GM12878 (cell line): ENCODE data around the gene TMEM9B. TPM values are rescaled to one million over a fixed set of nuclear protein-coding genes. Genes with fewer than 3 reads are reported as not detected.

Experiments used
- ATAC-seq: fragments of 200-7000 bp; cut with Tn5 transposase; 3 replicates; pipeline ENCODE4 v1.9.1; 2020; ENCODE audit warnings: mild to moderate bottlenecking, moderate library complexity
- BruUV-seq: library from RNA; stranded (reverse); fragments of 400-500 nt; replicated peaks from 2 replicates; lab custom pipeline; 2021; lab: Mats Ljungman, UMichigan
- CTCF ChIA-PET: fragments of 300-600 bp; sonication (Branson Sonifier 250); formaldehyde crosslinking; extraction: SDS; loops from one replicate; lab custom pipeline; 2021; ENCODE audit warnings: inconsistent platforms; lab: Yijun Ruan, JAX
- POLR2A ChIA-PET: fragments of 350-600 bp; formaldehyde crosslinking; extraction: SDS; loops from one replicate; lab custom pipeline; 2021; ENCODE audit warnings: inconsistent platforms; lab: Charles Lee
- RAD21 ChIA-PET: fragments of 300-600 bp; sonication (Branson Sonifier 250); formaldehyde crosslinking; loops from one replicate; lab custom pipeline; 2023; ENCODE audit warnings: antibody characterized with exemption; ENCODE audit not compliant: unreplicated experiment; lab: Charles Lee
- SMC1A ChIA-PET: fragments of 300-600 bp; sonication (Branson Sonifier 250); formaldehyde crosslinking; loops from one replicate; lab custom pipeline; 2023; ENCODE audit not compliant: unreplicated experiment, uncharacterized antibody; lab: Charles Lee
- DNase-seq: peaks from one replicate; pipeline ENCODE4 v3.0.0-alpha.2; 2011; ENCODE audit warnings: low read depth, low spot score
- FAIRE-seq: peaks from 3 replicates; lab custom pipeline; 2011; peaks lifted over from hg19 to GRCh38; lab: Jason Lieb, UNC
- H2AFZ ChIP-seq: 2 replicates; pipeline ENCODE4 v1.6.0; 2011; ENCODE audit warnings: low read depth, low read length, control low read depth; ENCODE audit not compliant: control insufficient read depth
- H3K27ac ChIP-seq: 2 replicates; pipeline ENCODE4 v1.5.1; 2011; ENCODE audit warnings: control low read depth; ENCODE audit not compliant: control insufficient read depth, insufficient read depth
- H3K27me3 ChIP-seq, 2 experiments: replicated peaks in 1 of 2; 2 replicates each; pipeline versions ENCODE4 v1.6.0 to v1.6.1; 2011; ENCODE audit warnings: low read length in 1 of 2; ENCODE audit not compliant: control insufficient read depth in 2 of 2, insufficient read depth in 2 of 2
- H3K36me3 ChIP-seq, 2 experiments: 2 replicates each; pipeline ENCODE4 v1.5.1; 2011; ENCODE audit warnings: low read length in 1 of 2; ENCODE audit not compliant: control insufficient read depth in 2 of 2, insufficient read depth in 2 of 2
- H3K4me1 ChIP-seq: 2 replicates; pipeline ENCODE4 v1.6.1; 2011; ENCODE audit warnings: mild to moderate bottlenecking, low read length, moderate library complexity, mixed read lengths; ENCODE audit not compliant: control insufficient read depth, insufficient read depth
- H3K4me2 ChIP-seq: 2 replicates; pipeline ENCODE4 v1.6.0; 2011; ENCODE audit warnings: control low read depth; ENCODE audit not compliant: control insufficient read depth, insufficient read depth
- H3K4me3 ChIP-seq: fragments of 200-600 bp; sonication (generic); 2 replicates; pipeline ENCODE4 v1.5.1; 2016
- H3K79me2 ChIP-seq: 2 replicates; pipeline ENCODE4 v1.6.0; 2011; ENCODE audit warnings: low read length; ENCODE audit not compliant: control insufficient read depth, insufficient read depth
- H3K9ac ChIP-seq: 2 replicates; pipeline ENCODE4 v1.8.0; 2011; ENCODE audit warnings: low read length, control low read depth, mixed read lengths; ENCODE audit not compliant: control insufficient read depth, insufficient read depth
- H3K9me3 ChIP-seq: replicated peaks from 3 replicates; pipeline ENCODE4 v1.5.1; 2011; ENCODE audit warnings: mild to moderate bottlenecking, low read length; ENCODE audit not compliant: control insufficient read depth, insufficient read depth
- H4K20me1 ChIP-seq: 2 replicates; pipeline ENCODE4 v1.6.0; 2011; ENCODE audit not compliant: control insufficient read depth, insufficient read depth
- ESRRA ChIP-seq: IDR thresholded peaks from 2 replicates; pipeline ENCODE4 v1.6.1; 2012; ENCODE audit warnings: mild to moderate bottlenecking, low read length, improper control_type of control experiment
- NBN ChIP-seq: fragments of 450-650 bp; IDR thresholded peaks from 2 replicates; pipeline ENCODE4 v1.6.1; 2016
- SP1 ChIP-seq: IDR thresholded peaks from one replicate; pipeline ENCODE4 v1.6.1; 2011; ENCODE audit warnings: low read depth, low read length
- WRNIP1 ChIP-seq: IDR thresholded peaks from 2 replicates; pipeline ENCODE4 v1.6.1; 2011; ENCODE audit warnings: low read depth, low read length, improper control_type of control experiment, borderline replicate concordance
- ZBTB4 ChIP-seq: fragments of 450-650 bp; formaldehyde crosslinking; IDR thresholded peaks from 2 replicates; pipeline ENCODE4 v1.4.0; 2022; ENCODE audit warnings: mild to moderate bottlenecking, moderate library complexity
- ZBTB40 ChIP-seq: fragments of 450-650 bp; IDR thresholded peaks from 2 replicates; pipeline ENCODE4 v1.6.1; 2016; ENCODE audit warnings: mild to moderate bottlenecking, moderate library complexity, borderline replicate concordance
- WGBS: methylation state at CpG from one replicate; pipeline ENCODE4 v1.1.6; 2016; ENCODE audit warnings: low lambda C conversion rate; ENCODE audit not compliant: insufficient replicate concordance, insufficient coverage; ENCODE audit errors: missing lambda C conversion rate; 5-methylcytosine and 5-hydroxymethylcytosine counted together
- in situ Hi-C: fragments of 300-500 bp; cut with MboI; formaldehyde crosslinking; loops from 9 replicates; pipeline ENCODE4 v1.14.3; 2018; ENCODE audit warnings: mixed read lengths
- intact Hi-C: fragments of 100-400 bp; cut with micrococcal nuclease; formaldehyde crosslinking; loops from one replicate; pipeline ENCODE4 v1.14.2; 2022; ENCODE audit not compliant: unreplicated experiment
- polyA plus RNA-seq, 11 experiments: library from polyadenylated mRNA; depleted of rRNA in 4 of 11; unstranded in 6 of 11; stranded (reverse) in 5 of 11; fragments of >200 nt; fragmentation: Nextera tagmentation in 4 of 11; fragmentation: Illumina TruSeq in 1 of 11; extraction: Ambion mirVana in 4 of 11; extraction: Trizol in 1 of 11; gene quantifications; 1 replicate in 1 of 11; 2 replicates in 10 of 11; pipeline versions ENCODE4 v1.2.1 to v1.2.3, GENCODE V29; 2011 to 2016; ENCODE audit warnings: inconsistent platforms in 2 of 11, missing spikeins in 2 of 11, low read depth in 1 of 11
- total RNA-seq, 4 experiments: library from RNA; depleted of rRNA in 3 of 4; stranded (reverse); fragments of >200 nt in 3 of 4; fragmentation: Illumina TruSeq in 1 of 4; extraction: Trizol in 1 of 4; gene quantifications; 2 replicates each; pipeline versions ENCODE4 v1.2.1 to v1.2.3, GENCODE V29; 2013 to 2021

The TMEM9B gene
- total and polyA plus RNA-seq, 10 of the 15 experiments (the other 5 are each of a cell fraction or from before 2014, with no cell fraction given): 11.5 to 54.0 (median 30.0) TPM

GRCh38 chr11:8998017-8998416 lies 33.8 kb upstream of the TMEM9B start:
- no peaks in the 10 kb centered on the region for H3K4me1 ChIP-seq
- ChIA-PET RAD21 (no interaction called here), SMC1A (interaction anchor here (0.9 to 1.2 kb wide), 2 partner anchors 17 to 56 kb away, joined by 3 to 4 read pairs; no protein-coding TSS in a partner anchor), CTCF (interaction anchor here (0.6 to 1.6 kb wide), 3 partner anchors 18 to 751 kb away, joined by 3 to 7 read pairs (median 5); no protein-coding TSS in a partner anchor), POLR2A (no interaction called here)
- WGBS: 40% methylated on average over 2 of the region's 2 CpGs
- H3K4me3 ChIP-seq: no peak overlapping the region
- in situ Hi-C loops: no loop called here
- H3K9me3 ChIP-seq: no peaks in the 10 kb centered on the region
- H3K27me3 ChIP-seq: peaks cover 0 to 4% of the 10 kb centered on the region in 2 experiments; a peak in 3 of 4 replicates
- no peak for FAIRE-seq
- H3K4me2 ChIP-seq: no peak overlapping the region
- H3K27ac ChIP-seq: no peak overlapping the region
- H3K79me2 ChIP-seq: no peaks in the 10 kb centered on the region
- no peaks in the 10 kb centered on the region for H4K20me1 ChIP-seq
- no TSS peak for BruUV-seq
- ATAC-seq: no peak
- TF ChIP-seq NBN (no peak), ESRRA (no peak), ZBTB40 (no peak), WRNIP1 (no peak), ZBTB4 (no peak), SP1 (no peak)
- TF ChIP-seq, all 136 proteins: peak for 0
- intact Hi-C loops: no loop called here
- Histone ChIP-seq H2AFZ (no peak overlapping the region), H3K36me3 (no peaks in the 10 kb centered on the region), H3K9ac (no peak overlapping the region)
- DNase-seq: no peak
